ACC112 (cell line): ENCODE results near the gene PFDN6.
"Not testable (repeated sequence)": the region's sequence is repeated elsewhere in the genome, so short reads cannot be mapped to it uniquely, and the experiment has no call there.

Experiments used
- H2AFZ ChIP-seq: fragments of 200-600 bp; sonication (generic); one replicate; pipeline ENCODE4 v1.6.0; 2017; ENCODE audit warnings: antibody characterized with exemption, low read length; ENCODE audit not compliant: unreplicated experiment
- H3K27ac ChIP-seq: fragments of 200-600 bp; sonication (generic); 2 replicates; pipeline ENCODE4 v1.5.1; 2014; ENCODE audit warnings: low read depth, mild to moderate bottlenecking, antibody characterized with exemption, low read length, moderate library complexity
- H3K27me3 ChIP-seq: fragments of 200-600 bp; sonication (generic); 2 replicates; pipeline ENCODE4 v1.6.1; 2014; ENCODE audit warnings: mild to moderate bottlenecking, antibody characterized with exemption, low read length, moderate library complexity, mixed read lengths; ENCODE audit not compliant: insufficient read depth
- H3K36me3 ChIP-seq: fragments of 200-600 bp; sonication (generic); 2 replicates; pipeline ENCODE4 v1.6.1; 2016; ENCODE audit warnings: mild to moderate bottlenecking, antibody characterized with exemption, low read length, moderate library complexity, mixed read lengths; ENCODE audit not compliant: insufficient read depth
- H3K4me1 ChIP-seq: fragments of 200-600 bp; sonication (generic); one replicate; pipeline ENCODE4 v1.6.1; 2016; ENCODE audit warnings: low read length, mixed read lengths; ENCODE audit not compliant: insufficient read depth, unreplicated experiment, control insufficient read depth
- H3K4me3 ChIP-seq: fragments of 200-600 bp; sonication (generic); 2 replicates; pipeline ENCODE4 v1.5.1; 2014; ENCODE audit warnings: mild to moderate bottlenecking, low read depth, low read length
- H3K79me2 ChIP-seq: fragments of 200-600 bp; sonication (generic); one replicate; pipeline ENCODE4 v1.6.0; 2016; ENCODE audit warnings: low read length; ENCODE audit not compliant: control insufficient read depth, unreplicated experiment, insufficient read depth

PFDN6 gene

GRCh38 chr6:33280539-33280938 is 8.9 kb upstream of the PFDN6 start:
- Histone ChIP-seq H3K4me1 (peaks cover 12% of the 10 kb centered on the region), H2AFZ (no peak overlapping the region), H3K79me2 (peaks cover under 1% of the 10 kb centered on the region), H3K27ac (no peak overlapping the region), H3K36me3 (peaks cover 12% of the 10 kb centered on the region; the same call in 1 of the 2 replicates), H3K27me3 (no peaks in the 10 kb centered on the region), H3K4me3 (no peak overlapping the region)

DNA sequence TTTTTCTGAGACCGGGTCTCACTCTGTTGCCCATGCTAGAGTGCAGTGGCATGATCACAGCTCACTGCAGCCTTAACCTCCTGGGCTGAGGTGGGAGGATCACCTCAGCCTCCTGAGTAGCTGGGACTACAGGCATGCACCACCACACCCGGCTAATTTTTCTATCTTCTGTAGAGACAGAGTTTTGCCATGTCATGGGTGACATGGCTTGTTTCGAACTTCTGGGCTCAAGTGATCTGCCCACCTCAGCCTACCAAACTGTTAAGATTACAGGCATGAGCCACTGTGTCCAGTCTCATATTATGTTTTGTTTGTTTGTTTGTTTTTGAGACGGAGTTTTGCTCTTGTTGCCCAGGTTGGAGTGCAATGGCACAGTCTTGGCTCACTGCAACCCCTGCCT is 4.2 kb upstream of the PFDN6 start:
- H3K27me3 ChIP-seq, H3K36me3 ChIP-seq: not testable (repeated sequence)
- H3K79me2 ChIP-seq = peaks cover 24% of the 10 kb centered on the region

GRCh38 chr6:33286946-33287914 is 2.2 kb upstream of the PFDN6 start:
- Histone ChIP-seq H3K36me3 (peaks cover 7% of the 10 kb centered on the region; the same call in 1 of the 2 replicates), H3K4me3 (peak overlapping the region; percentile 97; the same call in 1 of the 2 replicates), H2AFZ (no peak overlapping the region)

More for the DNA sequence above, 4.2 kb upstream of the PFDN6 start:
- not testable (repeated sequence) for H3K27ac ChIP-seq, H3K4me3 ChIP-seq, H3K4me1 ChIP-seq, H2AFZ ChIP-seq

DNA sequence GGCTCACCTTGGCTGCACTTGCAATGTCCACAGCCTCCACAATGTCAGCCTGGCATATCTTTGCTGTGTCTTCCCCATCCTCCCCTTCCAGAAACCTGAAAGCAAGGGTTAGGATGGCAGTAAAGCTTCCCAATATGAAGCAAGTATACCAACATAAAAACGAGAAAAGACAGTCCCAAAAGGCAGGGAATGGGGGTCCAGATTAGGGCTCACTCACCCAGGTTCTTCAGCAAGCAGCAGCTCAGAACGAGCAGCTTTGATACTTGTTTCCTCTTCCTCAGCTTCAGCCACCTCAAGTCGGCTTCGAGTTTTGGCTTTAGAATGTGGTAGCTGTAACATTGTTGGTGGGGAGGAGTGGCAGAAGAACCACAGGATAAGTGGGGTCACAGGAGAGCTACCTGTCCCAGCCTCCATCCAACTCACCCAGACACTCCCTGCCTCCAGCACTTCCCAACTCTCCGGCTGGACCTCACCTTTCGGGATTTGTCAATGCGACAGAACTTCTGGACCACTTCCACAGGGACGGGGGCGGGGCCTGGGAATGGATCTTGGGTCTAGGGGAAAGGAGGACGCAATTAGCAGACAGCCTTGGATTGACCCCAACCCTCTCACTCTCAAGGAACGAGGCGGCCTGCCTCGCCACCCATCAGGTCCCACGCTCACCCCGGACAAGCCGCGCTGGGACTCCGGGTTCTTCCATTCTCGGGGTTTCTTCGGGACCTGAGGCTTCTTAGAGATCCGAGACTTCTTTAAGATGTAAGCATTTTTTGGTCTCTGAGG is 1.1 kb upstream of the PFDN6 start:
- no peaks in the 10 kb centered on the region for H3K27me3 ChIP-seq
- H3K36me3 ChIP-seq = peaks cover 7% of the 10 kb centered on the region; the same call in 1 of the 2 replicates
- H3K79me2 ChIP-seq = peaks cover 32% of the 10 kb centered on the region
- peak overlapping the region; percentile 91 for H2AFZ ChIP-seq
- peaks cover 10% of the 10 kb centered on the region for H3K4me1 ChIP-seq
- H3K4me3 ChIP-seq = peak overlapping the region; percentile 97
- no peak overlapping the region for H3K27ac ChIP-seq

More at GRCh38 chr6:33286946-33287914, 2.2 kb upstream of the PFDN6 start:
- H3K27me3 ChIP-seq = no peaks in the 10 kb centered on the region
- no peak overlapping the region for H3K27ac ChIP-seq
- H3K79me2 ChIP-seq = peaks cover 32% of the 10 kb centered on the region
- H3K4me1 ChIP-seq = peaks cover 10% of the 10 kb centered on the region

- Histone ChIP-seq H3K36me3 (peaks cover under 1% of the 10 kb centered on the region; the same call in 1 of the 2 replicates), H3K27ac (peak overlapping the region; percentile 8; the same call in 1 of the 2 replicates), H3K27me3 (no peaks in the 10 kb centered on the region), H3K4me3 (peak overlapping the region; percentile 97), H2AFZ (peak overlapping the region; percentile 91), H3K79me2 (peaks cover 32% of the 10 kb centered on the region), H3K4me1 (peaks cover 10% of the 10 kb centered on the region)
Measured at GRCh38 chr6:33289784-33290315, 449 bp downstream of the PFDN6 start.

DNA sequence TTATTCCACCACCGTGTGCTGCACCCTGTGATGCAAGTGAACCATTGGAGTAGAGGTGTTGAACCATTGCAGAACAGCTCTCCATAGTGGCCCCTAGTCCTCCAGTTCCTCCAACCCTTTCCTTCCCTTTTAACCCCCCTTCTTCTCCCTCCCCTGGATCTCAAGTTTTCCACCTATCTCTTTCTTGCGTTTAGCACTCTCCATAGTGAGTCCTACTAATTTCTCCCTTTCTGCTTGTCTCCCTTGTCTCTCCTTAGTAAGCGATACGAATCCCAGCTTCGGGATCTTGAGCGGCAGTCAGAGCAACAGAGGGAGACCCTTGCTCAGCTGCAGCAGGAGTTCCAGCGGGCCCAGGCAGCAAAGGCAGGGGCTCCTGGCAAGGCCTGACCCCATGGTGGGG is 1.1 kb downstream of the PFDN6 start:
- H3K4me3 ChIP-seq = peak overlapping the region; percentile 97
- H2AFZ ChIP-seq = no peak overlapping the region
- H3K36me3 ChIP-seq = no peaks in the 10 kb centered on the region; the same call in 1 of the 2 replicates
- H3K79me2 ChIP-seq = peaks cover 32% of the 10 kb centered on the region
- H3K27me3 ChIP-seq = no peaks in the 10 kb centered on the region
- H3K27ac ChIP-seq = no peak overlapping the region
- peaks cover 10% of the 10 kb centered on the region for H3K4me1 ChIP-seq

GRCh38 chr6:33292996-33293682 is 3.7 kb downstream of the PFDN6 start:
- H2AFZ ChIP-seq = no peak overlapping the region
- H3K4me3 ChIP-seq = no peak overlapping the region
- no peak overlapping the region for H3K27ac ChIP-seq
- H3K36me3 ChIP-seq = no peaks in the 10 kb centered on the region
- H3K4me1 ChIP-seq = peaks cover 11% of the 10 kb centered on the region
- peaks cover 28% of the 10 kb centered on the region for H3K79me2 ChIP-seq
- H3K27me3 ChIP-seq = no peaks in the 10 kb centered on the region

DNA sequence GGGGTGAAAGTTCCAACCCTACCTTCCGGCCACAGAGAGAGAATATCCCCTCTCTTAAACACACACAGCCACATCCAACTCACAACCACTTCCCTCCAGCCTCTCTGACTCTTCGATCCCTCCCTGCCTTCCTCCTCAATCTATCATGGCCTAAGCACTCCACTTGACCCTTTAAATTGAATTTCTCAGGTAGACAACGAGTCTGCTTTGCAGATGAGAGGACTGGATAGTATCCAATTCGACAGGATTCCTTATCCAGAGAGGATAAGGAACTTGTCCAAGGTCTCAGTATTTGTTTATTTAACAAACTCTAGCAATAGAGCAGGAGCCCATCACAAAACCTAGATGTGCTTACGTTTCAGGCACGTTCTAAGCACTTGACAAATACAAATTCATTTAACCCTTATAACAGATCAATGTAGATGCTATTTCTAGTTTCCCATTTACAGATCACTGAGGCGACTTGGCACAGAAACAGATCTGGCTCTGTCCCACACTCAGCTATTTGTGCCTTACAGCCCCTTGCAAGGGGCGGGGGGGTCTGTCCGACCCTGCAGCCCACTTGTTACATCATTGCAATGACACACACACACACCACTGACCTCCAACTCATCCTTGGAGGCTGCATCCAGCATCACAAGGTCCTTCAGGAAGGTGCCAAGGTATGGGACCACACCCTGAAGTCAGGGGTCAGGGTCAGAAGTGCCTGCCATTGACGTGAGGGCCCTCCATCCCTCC is 4.9 kb downstream of the PFDN6 start:
- Histone ChIP-seq H3K27me3 (no peaks in the 10 kb centered on the region), H3K4me3 (no peak overlapping the region), H3K79me2 (peaks cover 22% of the 10 kb centered on the region), H3K27ac (no peak overlapping the region), H2AFZ (no peak overlapping the region), H3K36me3 (no peaks in the 10 kb centered on the region), H3K4me1 (peaks cover 9% of the 10 kb centered on the region)

DNA sequence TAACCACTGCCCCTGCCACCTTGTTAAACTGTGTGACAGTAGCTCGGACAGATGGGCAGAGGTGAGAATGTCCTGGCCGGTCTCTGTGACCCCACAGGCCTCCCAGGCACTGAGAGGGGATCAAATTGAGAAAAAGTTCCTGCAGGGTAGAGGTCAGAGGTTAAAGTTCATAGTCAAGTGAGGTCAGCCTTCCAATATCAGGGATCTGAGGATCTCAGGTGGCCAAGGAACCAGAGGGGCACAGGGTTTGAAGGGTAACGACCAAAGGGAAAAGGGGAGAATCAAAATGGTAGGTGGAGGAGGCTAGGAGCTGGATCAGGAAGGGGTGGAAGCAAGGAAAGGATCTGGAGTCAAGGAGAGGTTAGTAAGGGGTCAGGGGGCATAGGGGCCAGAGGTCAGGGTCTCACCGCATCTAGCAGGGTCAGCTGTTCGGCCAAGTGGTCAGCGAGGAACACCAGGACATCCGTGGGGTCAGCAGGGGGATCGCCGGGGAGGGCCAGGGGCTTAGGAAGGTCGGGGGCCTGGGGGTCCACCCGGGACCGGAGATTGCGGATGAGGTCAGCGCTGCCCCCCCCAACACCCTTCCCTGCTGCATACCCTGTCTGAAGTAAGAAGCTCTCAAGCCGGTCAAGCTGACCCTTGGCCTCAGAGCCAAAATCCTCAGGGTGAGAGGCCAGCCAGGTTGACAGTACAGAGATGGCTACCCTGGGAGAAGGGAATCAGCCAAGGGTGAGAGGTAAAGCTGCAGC is 6.4 kb downstream of the PFDN6 start:
- H3K27ac ChIP-seq = no peak overlapping the region
- H2AFZ ChIP-seq = no peak overlapping the region
- H3K4me1 ChIP-seq = peaks cover 6% of the 10 kb centered on the region
- H3K27me3 ChIP-seq = no peaks in the 10 kb centered on the region
- no peaks in the 10 kb centered on the region for H3K36me3 ChIP-seq
- H3K4me3 ChIP-seq = no peak overlapping the region
- peaks cover 9% of the 10 kb centered on the region for H3K79me2 ChIP-seq
